H1 (cell line): ENCODE results near the gene ERI3. TPM values are rescaled to one million over a fixed set of nuclear protein-coding genes. Genes with fewer than 3 reads are reported as not detected.

Source experiments
- CTCF ChIA-PET: fragments of 300-600 bp; sonication (Branson Sonifier 250); formaldehyde crosslinking; loops from one replicate; lab custom pipeline; 2021; ENCODE audit not compliant: partially characterized antibody; lab: Charles Lee
- POLR2A ChIA-PET: fragments of 300-600 bp; sonication (Branson Sonifier 250); formaldehyde crosslinking; loops from one replicate; lab custom pipeline; 2021; ENCODE audit warnings: inconsistent platforms; ENCODE audit not compliant: partially characterized antibody; lab: Charles Lee
- DNase-seq, 2 experiments: peaks; one replicate each; pipeline versions ENCODE4 v3.0.0 to v3.0.0-alpha.2; 2010 to 2022; ENCODE audit warnings: low spot score in 2 of 2, low read depth in 1 of 2, mixed read lengths in 1 of 2
- FAIRE-seq: peaks from 2 replicates; lab custom pipeline; 2011; peaks lifted over from hg19 to GRCh38; lab: Jason Lieb, UNC
- H2AFZ ChIP-seq: 2 replicates; pipeline ENCODE4 v1.8.1; 2012; ENCODE audit warnings: low read length, inconsistent platforms
- H2AK5ac ChIP-seq: 2 replicates; pipeline ENCODE4 v1.6.1; 2013; ENCODE audit warnings: low read depth, low read length
- H2BK120ac ChIP-seq: replicated peaks from 2 replicates; pipeline ENCODE3; 2013; ENCODE audit warnings: low read depth, low read length, inconsistent platforms
- H2BK12ac ChIP-seq: 2 replicates; pipeline ENCODE4 v1.6.1; 2013; ENCODE audit warnings: low read depth, low read length
- H2BK15ac ChIP-seq: 2 replicates; pipeline ENCODE4 v1.6.1; 2013; ENCODE audit warnings: low read length
- H2BK20ac ChIP-seq: 2 replicates; pipeline ENCODE4 v1.6.1; 2013; ENCODE audit warnings: low read length
- H2BK5ac ChIP-seq: 2 replicates; pipeline ENCODE4 v1.6.1; 2013; ENCODE audit warnings: low read depth, low read length
- H3K14ac ChIP-seq: 2 replicates; pipeline ENCODE4 v1.6.1; 2013; ENCODE audit warnings: inconsistent platforms; ENCODE audit not compliant: insufficient read length
- H3K18ac ChIP-seq: 2 replicates; pipeline ENCODE4 v1.6.1; 2013; ENCODE audit warnings: low read length; ENCODE audit errors: extremely low read depth
- H3K23ac ChIP-seq: 2 replicates; pipeline ENCODE4 v1.6.1; 2013; ENCODE audit warnings: inconsistent platforms; ENCODE audit not compliant: insufficient read length
- H3K23me2 ChIP-seq: 2 replicates; pipeline ENCODE4 v1.6.1; 2013; ENCODE audit warnings: low read depth, low read length
- H3K27ac ChIP-seq: 2 replicates; pipeline ENCODE4 v1.6.1; 2011; ENCODE audit warnings: low read depth, low read length, inconsistent platforms
- H3K27me3 ChIP-seq, 4 experiments: replicated peaks in 1 of 4; 1 replicate in 1 of 4; 2 replicates in 3 of 4; pipeline versions ENCODE4 v1.6.1 to v1.8.1; 2011 to 2013; ENCODE audit warnings: low read length in 3 of 4, mild to moderate bottlenecking in 3 of 4, inconsistent platforms in 2 of 4, mixed read lengths in 2 of 4, moderate library complexity in 1 of 4; ENCODE audit not compliant: control insufficient read depth in 3 of 4, insufficient read depth in 3 of 4; ENCODE audit errors: extremely low read depth in 1 of 4
- H3K36me3 ChIP-seq, 4 experiments: 2 replicates each; pipeline versions ENCODE4 v1.6.1 to v1.8.1; 2011 to 2013; ENCODE audit warnings: mild to moderate bottlenecking in 4 of 4, low read length in 3 of 4, moderate library complexity in 2 of 4, control low read depth in 1 of 4, inconsistent platforms in 1 of 4; ENCODE audit not compliant: insufficient read depth in 4 of 4, control insufficient read depth in 2 of 4
- H3K4ac ChIP-seq: replicated peaks from 2 replicates; pipeline ENCODE3; 2013; ENCODE audit warnings: low read length, low read depth, mixed read lengths, inconsistent platforms; ENCODE audit not compliant: insufficient read length
- H3K4me1 ChIP-seq, 4 experiments: replicated peaks in 1 of 4; 1 replicate in 1 of 4; 2 replicates in 3 of 4; pipeline versions ENCODE4 v1.6.1 to v1.8.1; 2011 to 2013; ENCODE audit warnings: low read length in 3 of 4, inconsistent platforms in 2 of 4, mixed read lengths in 1 of 4; ENCODE audit not compliant: insufficient read depth in 4 of 4, control insufficient read depth in 3 of 4
- H3K4me2 ChIP-seq, 2 experiments: 2 replicates each; pipeline versions ENCODE4 v1.6.1 to v1.8.1; 2011 to 2013; ENCODE audit warnings: low read depth in 2 of 2, low read length in 2 of 2, control low read depth in 1 of 2, inconsistent platforms in 1 of 2, mild to moderate bottlenecking in 1 of 2; ENCODE audit not compliant: insufficient read depth in 1 of 2
- H3K4me3 ChIP-seq, 4 experiments: fragments of 200-600, 300-600 bp in 1 of 4; sonication (generic), shearing (Covaris generic), sonication (Bioruptor Twin) in 1 of 4; 2 replicates each; pipeline versions ENCODE4 v1.5.1 to v1.8.1; 2011 to 2016; ENCODE audit warnings: low read length in 4 of 4, low read depth in 3 of 4, control low read depth in 2 of 4, inconsistent platforms in 2 of 4, mild to moderate bottlenecking in 2 of 4, mixed read lengths in 1 of 4, moderate library complexity in 1 of 4; ENCODE audit not compliant: insufficient read depth in 2 of 4; ENCODE audit errors: extremely low read depth in 1 of 4
- H3K56ac ChIP-seq: replicated peaks from 2 replicates; pipeline ENCODE3; 2013; ENCODE audit warnings: low read depth, mild to moderate bottlenecking, mixed read lengths, low read length, inconsistent platforms; ENCODE audit not compliant: insufficient read length
- H3K79me1 ChIP-seq: 2 replicates; pipeline ENCODE4 v1.6.1; 2013; ENCODE audit warnings: low read depth, low read length, control low read depth
- H3K79me2 ChIP-seq, 2 experiments: 2 replicates each; pipeline versions ENCODE4 v1.6.1 to v1.8.1; 2012 to 2013; ENCODE audit warnings: low read length in 2 of 2, mild to moderate bottlenecking in 2 of 2, inconsistent platforms in 1 of 2; ENCODE audit not compliant: insufficient read depth in 2 of 2, control insufficient read depth in 1 of 2
- H3K9ac ChIP-seq, 4 experiments: replicated peaks in 1 of 4; 1 replicate in 1 of 4; 2 replicates in 3 of 4; pipeline versions ENCODE4 v1.6.1 to v1.8.1; 2011 to 2013; ENCODE audit warnings: low read depth in 3 of 4, low read length in 3 of 4, control low read depth in 2 of 4, mild to moderate bottlenecking in 2 of 4, moderate library complexity in 2 of 4, inconsistent platforms in 1 of 4; ENCODE audit errors: extremely low read depth in 1 of 4
- H3K9me3 ChIP-seq, 2 experiments: 2 replicates each; pipeline versions ENCODE4 v1.6.1 to v1.8.1; 2012 to 2013; ENCODE audit warnings: mild to moderate bottlenecking in 2 of 2, moderate library complexity in 2 of 2, control low read depth in 1 of 2, inconsistent platforms in 1 of 2, low read depth in 1 of 2, low read length in 1 of 2, mixed read lengths in 1 of 2; ENCODE audit not compliant: insufficient read depth in 2 of 2
- H4K20me1 ChIP-seq, 2 experiments: replicated peaks in 1 of 2; 2 replicates each; pipeline versions ENCODE3 to v1.8.1; 2011 to 2013; ENCODE audit warnings: inconsistent platforms in 2 of 2, low read length in 2 of 2, mild to moderate bottlenecking in 1 of 2; ENCODE audit not compliant: insufficient read depth in 2 of 2, control insufficient read depth in 1 of 2
- H4K5ac ChIP-seq: 2 replicates; pipeline ENCODE4 v1.6.1; 2013; ENCODE audit warnings: low read length, low read depth, mixed read lengths, inconsistent platforms; ENCODE audit not compliant: insufficient read length
- H4K8ac ChIP-seq: 2 replicates; pipeline ENCODE4 v1.8.0; 2013; ENCODE audit warnings: mild to moderate bottlenecking, moderate library complexity, low read length, inconsistent platforms; ENCODE audit not compliant: insufficient read depth; ENCODE audit errors: extremely low read depth
- H4K91ac ChIP-seq: replicated peaks from 2 replicates; pipeline ENCODE3; 2013; ENCODE audit warnings: low read length, mixed read lengths, inconsistent platforms; ENCODE audit not compliant: insufficient read length
- SIX5 ChIP-seq: IDR thresholded peaks from 2 replicates; pipeline ENCODE4 v1.6.1; 2011; ENCODE audit warnings: mild to moderate bottlenecking, low read depth, low read length
- SP1 ChIP-seq: IDR thresholded peaks from 2 replicates; pipeline ENCODE4 v1.6.1; 2011; ENCODE audit warnings: low read depth, low read length
- WGBS, 2 experiments: shearing (Covaris generic) in 1 of 2; methylation state at CpG; one replicate each; pipeline versions ENCODE4 v1.1.6 to v1.1.7; 2013 to 2015; ENCODE audit warnings: low lambda C conversion rate in 2 of 2, mixed read lengths in 2 of 2, inconsistent platforms in 1 of 2, low coverage in 1 of 2, missing lambda C conversion rate in 1 of 2; ENCODE audit not compliant: insufficient replicate concordance in 2 of 2, insufficient coverage in 1 of 2, insufficient read length in 1 of 2; ENCODE audit errors: extremely low coverage in 1 of 2, missing lambda C conversion rate in 1 of 2; 5-methylcytosine and 5-hydroxymethylcytosine counted together
- polyA plus RNA-seq, 7 experiments: library from polyadenylated mRNA; depleted of rRNA in 3 of 7; stranded (reverse) in 5 of 7; unstranded in 2 of 7; fragments of >200 nt in 5 of 7; fragments of 200-250 nt in 2 of 7; gene quantifications; 1 replicate in 5 of 7; 2 replicates in 1 of 7; 4 replicates in 1 of 7; pipeline versions ENCODE4 v1.2.1 to v1.2.3, GENCODE V29; 2011 to 2013; ENCODE audit warnings: missing spikeins in 2 of 7, mixed read lengths in 2 of 7
- total RNA-seq: library from RNA; stranded (reverse); fragmentation: NEBNext Ultra II Directional; extraction: Animal tissue kit (Norgen Biotek cat#: 25700); gene quantifications from 2 replicates; pipeline ENCODE4 v1.2.1, GENCODE V29; 2021

ERI3 gene
- total and polyA plus RNA-seq, 2 of the 8 experiments (the other 6 are each of a cell fraction or from before 2014, with no cell fraction given), result 81.1 to 199 TPM

DNA sequence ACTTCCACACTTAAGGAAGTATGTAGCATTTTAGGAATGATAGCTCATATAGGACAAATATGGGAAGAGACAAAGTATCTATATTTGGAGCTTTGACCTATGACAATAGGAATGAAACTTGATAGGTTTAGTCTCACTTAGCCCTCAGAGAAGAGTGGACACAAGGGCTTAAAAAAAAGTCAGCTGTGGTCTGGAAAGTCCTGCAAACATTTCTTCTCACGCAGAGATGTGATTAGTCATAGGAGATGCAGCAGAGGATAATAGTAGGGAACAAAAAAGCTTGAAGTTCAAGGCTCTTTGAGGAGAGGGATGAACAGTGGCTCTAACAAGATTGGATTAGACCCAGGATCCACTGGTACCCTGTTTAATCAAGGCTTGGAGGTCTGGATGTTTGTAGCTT lies 35.2 kb upstream of the ERI3 start:
- WGBS, 2 experiments, result 84% methylated on average over 1 of the region's 1 CpG; no CpG with 5 or more reads in 1 of the 2 experiments
- FAIRE-seq, result no peak

More for the DNA sequence above, 35.2 kb upstream of the ERI3 start:
- Histone ChIP-seq H2AK5ac (no peak overlapping the region), H3K4me1 (peaks cover 0 to 2% (median 0%) of the 10 kb centered on the region in 4 experiments; a peak in 1 of 7 replicates), H4K5ac (no peak overlapping the region), H4K20me1 (no peaks in the 10 kb centered on the region), H3K14ac (no peak overlapping the region), H3K56ac (no peak overlapping the region), H2AFZ (peak overlapping the region; percentile 66; the same call in 1 of the 2 replicates), H3K79me2 (no peaks in the 10 kb centered on the region), H3K4ac (no peak overlapping the region), H2BK5ac (no peak overlapping the region), H3K27ac (no peak overlapping the region), H2BK120ac (no peak overlapping the region), H3K9ac (no peak overlapping the region), H2BK12ac (no peak overlapping the region), H3K27me3 (no peaks in the 10 kb centered on the region), H2BK20ac (no peak overlapping the region), H4K91ac (no peak overlapping the region), H3K36me3 (no peaks in the 10 kb centered on the region), H3K4me3 (no peak overlapping the region), H3K23me2 (no peaks in the 10 kb centered on the region), H3K4me2 (no peak overlapping the region), H3K9me3 (no peaks in the 10 kb centered on the region), H3K79me1 (no peaks in the 10 kb centered on the region), H2BK15ac (no peak overlapping the region), H4K8ac (no peak overlapping the region), H3K18ac (no peak overlapping the region), H3K23ac (no peak overlapping the region)
- DNase-seq, result no peak
- TF ChIP-seq SIX5 (no peak), SP1 (no peak)
- ChIA-PET CTCF (interaction anchor here (0.6 to 4.7 kb wide), 9 partner anchors 11 to 205 kb away, joined by 3 to 23 read pairs (median 3); no protein-coding TSS in a partner anchor), POLR2A (no interaction called here)
